SK-N-SH (cell line): ENCODE data around the gene ARHGAP25. TPM values are rescaled to one million over a fixed set of nuclear protein-coding genes. Genes with fewer than 3 reads are reported as not detected.

Experiments used
- CTCF ChIA-PET: fragments of 300-600, 350-600 bp; formaldehyde crosslinking; extraction: SDS; loops from one replicate; lab custom pipeline; 2021; lab: Yijun Ruan, JAX
- POLR2A ChIA-PET: fragments of 350-600 bp; sonication (Branson Sonifier 250); formaldehyde crosslinking; extraction: SDS; loops from one replicate; lab custom pipeline; 2020; ENCODE audit warnings: antibody characterized with exemption, inconsistent platforms; lab: Yijun Ruan, JAX
- DNase-seq: peaks from one replicate; pipeline ENCODE4 v3.0.0; 2012
- H2AFZ ChIP-seq: fragments of 200-600 bp; sonication (generic); 2 replicates; pipeline ENCODE4 v1.8.1; 2016; ENCODE audit warnings: antibody characterized with exemption, mild to moderate bottlenecking, low read depth
- H3F3A ChIP-seq: fragments of 200-600 bp; sonication (generic); replicated peaks from 2 replicates; pipeline ENCODE3; 2016; ENCODE audit warnings: antibody characterized with exemption, mild to moderate bottlenecking; ENCODE audit not compliant: insufficient read depth
- H3K27ac ChIP-seq, 2 experiments: fragments of 200-500 bp in 1 of 2; fragments of 200-600 bp in 1 of 2; sonication (Bioruptor generic) in 1 of 2; sonication (generic), shearing (Covaris generic) in 1 of 2; 2 replicates each; pipeline versions ENCODE4 v1.5.1 to v1.6.1; 2014 to 2016; ENCODE audit warnings: low read depth in 2 of 2, inconsistent platforms in 1 of 2, low read length in 1 of 2, mild to moderate bottlenecking in 1 of 2, mixed read lengths in 1 of 2
- H3K27me3 ChIP-seq: fragments of 200-600 bp; sonication (generic), shearing (Covaris generic); 2 replicates; pipeline ENCODE4 v1.6.1; 2016; ENCODE audit warnings: mixed run types; ENCODE audit not compliant: insufficient read depth
- H3K36me3 ChIP-seq, 2 experiments: fragments of 200-500 bp in 1 of 2; fragments of 200-600 bp in 1 of 2; sonication (Bioruptor generic) in 1 of 2; sonication (generic) in 1 of 2; replicated peaks in 1 of 2; 2 replicates each; pipeline versions ENCODE3 to v1.5.1; 2014 to 2016; ENCODE audit warnings: low read length in 1 of 2, mild to moderate bottlenecking in 1 of 2; ENCODE audit not compliant: insufficient read depth in 2 of 2, control insufficient read depth in 1 of 2
- H3K4me1 ChIP-seq, 2 experiments: fragments of 200-500 bp in 1 of 2; fragments of 200-600 bp in 1 of 2; sonication (Bioruptor generic) in 1 of 2; sonication (generic), shearing (Covaris generic) in 1 of 2; 2 replicates each; pipeline versions ENCODE4 v1.5.1 to v1.6.1; 2014 to 2016; ENCODE audit warnings: low read depth in 1 of 2, low read length in 1 of 2, mixed run types in 1 of 2; ENCODE audit not compliant: insufficient read depth in 2 of 2, control insufficient read depth in 1 of 2
- H3K4me2 ChIP-seq: fragments of 200-600 bp; sonication (generic), shearing (Covaris generic); 2 replicates; pipeline ENCODE4 v1.6.1; 2017; ENCODE audit warnings: mixed run types
- H3K4me3 ChIP-seq, 2 experiments: fragments of 200-500 bp in 1 of 2; fragments of 200-600 bp in 1 of 2; sonication (Bioruptor generic) in 1 of 2; sonication (generic), shearing (Covaris generic) in 1 of 2; 2 replicates each; pipeline versions ENCODE4 v1.5.1 to v1.8.1; 2014 to 2016; ENCODE audit warnings: low read depth in 2 of 2, inconsistent platforms in 1 of 2, low read length in 1 of 2, mild to moderate bottlenecking in 1 of 2, mixed read lengths in 1 of 2, moderate library complexity in 1 of 2
- H3K79me2 ChIP-seq: fragments of 200-600 bp; sonication (generic); 2 replicates; pipeline ENCODE4 v1.8.1; 2017; ENCODE audit warnings: mild to moderate bottlenecking; ENCODE audit not compliant: insufficient read depth
- H3K9ac ChIP-seq: fragments of 200-600 bp; sonication (generic); 2 replicates; pipeline ENCODE4 v1.6.1; 2017; ENCODE audit warnings: mixed run types
- H3K9me2 ChIP-seq: fragments of 200-600 bp; sonication (generic); 2 replicates; pipeline ENCODE4 v1.6.1; 2017; ENCODE audit warnings: mixed run types
- H3K9me3 ChIP-seq: fragments of 200-600 bp; sonication (generic); 2 replicates; pipeline ENCODE4 v1.6.1; 2017; ENCODE audit warnings: mixed run types, mild to moderate bottlenecking, moderate library complexity
- H4K20me1 ChIP-seq: fragments of 200-600 bp; sonication (generic); 2 replicates; pipeline ENCODE4 v1.6.1; 2017; ENCODE audit warnings: mild to moderate bottlenecking, mixed run types; ENCODE audit not compliant: insufficient read depth
- CTCF ChIP-seq: fragments of 200-600 bp; sonication (generic); IDR thresholded peaks from 2 replicates; pipeline ENCODE4 v1.6.1; 2017; ENCODE audit warnings: antibody characterized with exemption, mild to moderate bottlenecking, moderate library complexity
- ELF1 ChIP-seq: IDR thresholded peaks from 2 replicates; pipeline ENCODE4 v1.4.0; 2012
- EP300 ChIP-seq, 2 experiments: IDR thresholded peaks; 2 replicates each; pipeline versions ENCODE4 v1.4.0 to v1.6.1; 2012; ENCODE audit warnings: borderline replicate concordance in 1 of 2, low read depth in 1 of 2, low read length in 1 of 2
- EZH2phosphoT487 ChIP-seq: fragments of 200-600 bp; sonication (generic); IDR thresholded peaks from 2 replicates; pipeline ENCODE4 v1.6.1; 2017; ENCODE audit warnings: low read depth, mixed run types, mild to moderate bottlenecking, antibody characterized with exemption, moderate library complexity, borderline replicate concordance
- FOXJ3 ChIP-seq: sonication (generic); formaldehyde crosslinking; IDR thresholded peaks from 2 replicates; pipeline ENCODE4 v1.5.1; 2020; ENCODE audit warnings: mild to moderate bottlenecking, missing genetic modification reagents
- FOXM1 ChIP-seq: IDR thresholded peaks from 2 replicates; pipeline ENCODE4 v1.4.0; 2012; ENCODE audit warnings: low read depth, mild to moderate bottlenecking
- GABPA ChIP-seq: IDR thresholded peaks from 2 replicates; pipeline ENCODE4 v1.4.0; 2012; ENCODE audit warnings: low read depth, mild to moderate bottlenecking
- GATA2 ChIP-seq: sonication (generic); formaldehyde crosslinking; IDR thresholded peaks from 2 replicates; pipeline ENCODE4 v1.5.0; 2020; ENCODE audit warnings: mild to moderate bottlenecking, missing genetic modification reagents
- IRF3 ChIP-seq: fragments of 150-350 bp; IDR thresholded peaks from 2 replicates; pipeline ENCODE4 v1.6.1; 2016; ENCODE audit warnings: mild to moderate bottlenecking, low read depth, low read length
- MEF2A ChIP-seq: IDR thresholded peaks from 2 replicates; pipeline ENCODE4 v1.4.0; 2012; ENCODE audit warnings: low read depth, borderline replicate concordance
- NFIC ChIP-seq: IDR thresholded peaks from 2 replicates; pipeline ENCODE4 v1.4.0; 2012; ENCODE audit warnings: borderline replicate concordance
- PBX3 ChIP-seq: IDR thresholded peaks from 2 replicates; pipeline ENCODE4; 2012
- RCOR1 ChIP-seq: fragments of 150-350 bp; IDR thresholded peaks from 2 replicates; pipeline ENCODE4 v1.6.1; 2017; ENCODE audit warnings: antibody characterized with exemption, low read length
- RFX5 ChIP-seq: IDR thresholded peaks from 2 replicates; pipeline ENCODE4 v1.6.1; 2012; ENCODE audit warnings: mild to moderate bottlenecking, improper control_type of control experiment, low read length
- RXRA ChIP-seq: IDR thresholded peaks from 2 replicates; pipeline ENCODE4 v1.4.0; 2012; ENCODE audit warnings: low read depth, mild to moderate bottlenecking, borderline replicate concordance
- SMC3 ChIP-seq: IDR thresholded peaks from 2 replicates; pipeline ENCODE4 v1.6.1; 2012; ENCODE audit warnings: low read depth, low read length, improper control_type of control experiment
- TEAD4 ChIP-seq: IDR thresholded peaks from 2 replicates; pipeline ENCODE4 v1.4.0; 2012; ENCODE audit warnings: mild to moderate bottlenecking, borderline replicate concordance; ENCODE audit not compliant: insufficient read depth
- USF1 ChIP-seq: IDR thresholded peaks from 2 replicates; pipeline ENCODE4 v1.4.0; 2012; ENCODE audit warnings: low read depth, borderline replicate concordance
- USF2 ChIP-seq: fragments of 150-350 bp; IDR thresholded peaks from 2 replicates; pipeline ENCODE4 v1.6.1; 2017; ENCODE audit warnings: antibody characterized with exemption, low read length, low read depth, borderline replicate concordance
- WGBS: methylation state at CpG from one replicate; pipeline ENCODE4 v1.1.6; 2017; ENCODE audit warnings: low lambda C conversion rate; 5-methylcytosine and 5-hydroxymethylcytosine counted together
- polyA plus RNA-seq, 3 experiments: library from polyadenylated mRNA; depleted of rRNA; stranded (reverse); fragments of >200 nt; gene quantifications; 2 replicates each; pipeline ENCODE4 v1.2.3, GENCODE V29; 2012

The ARHGAP25 gene
- polyA plus RNA-seq, 1 of the 3 experiments (the other 2 are of a cell fraction) = not detected

GRCh38 chr2:68700560-68700959 lies 34.1 kb upstream of the ARHGAP25 start:
- DNase-seq = no peak
- Histone ChIP-seq H3K9me2 (no peaks in the 10 kb centered on the region), H3K9me3 (no peaks in the 10 kb centered on the region; the same call in 1 of the 2 replicates), H3K4me2 (no peak overlapping the region), H3K9ac (no peak overlapping the region), H2AFZ (no peak overlapping the region), H3K27me3 (no peaks in the 10 kb centered on the region), H3K36me3 (no peaks in the 10 kb centered on the region), H3K79me2 (no peaks in the 10 kb centered on the region), H4K20me1 (no peaks in the 10 kb centered on the region), H3K4me3 (no peak overlapping the region), H3K27ac (no peak overlapping the region), H3K4me1 (peaks cover 0 to 2% of the 10 kb centered on the region in 2 experiments; a peak in 1 of 4 replicates), H3F3A (no peaks in the 10 kb centered on the region)
- WGBS = 53% methylated on average over 2 of the region's 2 CpGs
- ChIA-PET POLR2A (no interaction called here), CTCF (interaction anchor here (1.2 to 3.4 kb wide), 3 partner anchors 9 to 224 kb away, joined by 5 to 8 read pairs (median 8); no protein-coding TSS in a partner anchor)
- no peak for TF ChIP-seq USF1
- TF ChIP-seq GABPA = no peak
- TF ChIP-seq RXRA = no peak
- TF ChIP-seq RCOR1 = no peak
- no peak for TF ChIP-seq PBX3
- TF ChIP-seq MEF2A = no peak
- no peak for TF ChIP-seq FOXM1
- no peak for TF ChIP-seq TEAD4
- TF ChIP-seq NFIC = no peak
- no peak for TF ChIP-seq ELF1
- no peak for TF ChIP-seq SMC3
- TF ChIP-seq CTCF = no peak
- TF ChIP-seq IRF3 = no peak
- no peak for TF ChIP-seq USF2
- no peak for TF ChIP-seq RFX5
- TF ChIP-seq EZH2phosphoT487 = no peak
- no peak for TF ChIP-seq GATA2 (CRISPR knock-in tag)
- TF ChIP-seq FOXJ3 (CRISPR knock-in tag) = no peak
- no peak for TF ChIP-seq EP300 (IDR thresholded peaks at IDR 0.05; ENCODE audit: borderline replicate concordance in 1 of 2, low read depth in 1 of 2, low read length in 1 of 2)
